ENCODE measurements around the gene TCEA2. TPM values are rescaled to one million over a fixed set of nuclear protein-coding genes. Genes with fewer than 3 reads are reported as not detected.

The TCEA2 gene
- total and polyA plus RNA-seq, 9 of the 15 experiments (the other 6 are each of a cell fraction or from before 2014, with no cell fraction given) = 1.4 to 28.7 (median 5.4) TPM

- TF ChIP-seq RBM22 (IDR thresholded peaks at IDR 0.05; ENCODE audit: low read depth, low read length, poor library complexity, severe bottlenecking) (peak; percentile 33), RAD21 (CRISPR knock-in tag; conservative IDR thresholded peaks at IDR 0.05 in 1 of 2, IDR thresholded peaks at IDR 0.05 in 1 of 2) (peak; percentile 40 to 59), HDAC8 (tag; IDR thresholded peaks at IDR 0.05) (no peak), ZZZ3 (IDR thresholded peaks at IDR 0.05) (no peak), CREM (IDR thresholded peaks at IDR 0.05; ENCODE audit: low read depth) (no peak), MAZ (CRISPR knock-in tag; conservative IDR thresholded peaks at IDR 0.05 in 1 of 2, IDR thresholded peaks at IDR 0.05 in 1 of 2) (peak; percentile 50 to 66; a peak in 2 of 4 replicates), POLR2G (IDR thresholded peaks at IDR 0.05; ENCODE audit: low read depth, low read length) (0 out of 2 replicates have a peak, but pooled peaks have one; percentile 18), TSC22D4 (tag; IDR thresholded peaks at IDR 0.05) (no peak), REST (IDR thresholded peaks at IDR 0.05; ENCODE audit: borderline replicate concordance) (peak; percentile 42; the same call in 1 of the 2 replicates), REST (CRISPR knock-in tag; IDR thresholded peaks at IDR 0.05; ENCODE audit: low read depth) (no peak), CTCFL (IDR thresholded peaks at IDR 0.05; ENCODE audit: borderline replicate concordance, insufficient read depth, low read depth, low read length, poor library complexity, severe bottlenecking) (peak; percentile 86), HMGN3 (IDR thresholded peaks at IDR 0.05; ENCODE audit: borderline replicate concordance, extremely low read depth, insufficient read length, low read depth, low read length) (peak; percentile 19), CTCF (IDR thresholded peaks at IDR 0.05 in 2 of 3, conservative IDR thresholded peaks at IDR 0.05 in 1 of 3; ENCODE audit: insufficient read depth in 2 of 3, low read depth in 1 of 3, low read length in 3 of 3) (peak; percentile 79 to 91 (median 82))
These were observed 39.0 kb downstream of the TCEA2 start (continued) for GRCh38 chr20:64101731-64102621.
